ENCODE measurements around the gene IGSF9B.
A peak's percentile ranks its signal among the peaks of the same experiment; 100 is the strongest.
"Not testable (repeated sequence)": the region's sequence is repeated elsewhere in the genome, so short reads cannot be mapped to it uniquely, and the experiment has no call there.

Gene IGSF9B

DNA sequence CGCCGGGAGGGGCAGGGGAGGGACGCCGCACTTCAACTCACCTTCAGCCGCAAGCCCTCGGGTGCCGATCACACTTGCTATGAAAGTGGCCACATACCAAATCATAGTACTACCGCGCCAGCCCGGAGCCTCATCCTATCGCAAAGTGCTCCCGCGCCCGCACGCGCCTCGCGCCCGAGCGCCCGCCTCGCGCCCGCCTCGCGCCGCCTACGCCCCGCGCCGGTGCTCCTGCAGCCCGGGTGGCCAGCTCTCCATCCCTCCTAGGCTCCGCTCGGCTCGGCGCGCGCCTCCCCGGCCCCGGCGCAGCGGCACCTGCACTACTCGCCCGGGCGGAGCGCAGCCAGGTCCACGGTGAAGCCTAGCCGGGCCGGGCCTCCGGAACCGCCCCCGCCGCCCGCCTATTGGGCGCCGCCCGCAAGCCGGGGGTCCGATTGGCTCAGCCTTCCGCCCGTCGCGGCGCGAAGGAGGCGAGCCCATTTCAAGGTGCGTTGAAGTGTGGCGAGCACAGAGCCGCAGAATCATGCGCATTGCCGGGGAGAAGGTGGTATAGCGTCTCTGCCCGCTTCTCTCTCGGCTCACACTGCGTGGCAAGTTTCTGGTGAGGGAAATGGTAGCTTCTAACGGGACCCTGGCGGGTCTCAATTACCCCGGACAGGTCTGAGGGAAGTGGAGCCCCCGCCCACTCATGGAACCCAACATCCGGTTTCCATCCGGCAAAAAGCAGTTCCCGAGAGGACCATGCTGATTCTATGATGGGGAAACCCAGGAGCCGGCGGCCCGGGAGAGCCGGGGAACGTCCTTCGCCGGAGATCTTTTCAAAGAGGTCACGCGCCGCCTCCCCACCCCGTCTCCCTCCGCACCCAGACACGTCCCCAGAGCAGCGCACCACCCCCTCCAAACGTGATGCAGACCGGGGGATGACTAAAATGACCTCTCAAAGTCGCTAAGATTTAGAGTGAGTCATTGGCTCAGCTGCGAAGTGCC is at the start of gene IGSF9B:
IGSF9B (minus strand) TSS at position 319 of the 984 bp plus-strand sequence; CDS start at position 105, 214 bp downstream.
- peak; percentile 93 for DNase-seq

DNA sequence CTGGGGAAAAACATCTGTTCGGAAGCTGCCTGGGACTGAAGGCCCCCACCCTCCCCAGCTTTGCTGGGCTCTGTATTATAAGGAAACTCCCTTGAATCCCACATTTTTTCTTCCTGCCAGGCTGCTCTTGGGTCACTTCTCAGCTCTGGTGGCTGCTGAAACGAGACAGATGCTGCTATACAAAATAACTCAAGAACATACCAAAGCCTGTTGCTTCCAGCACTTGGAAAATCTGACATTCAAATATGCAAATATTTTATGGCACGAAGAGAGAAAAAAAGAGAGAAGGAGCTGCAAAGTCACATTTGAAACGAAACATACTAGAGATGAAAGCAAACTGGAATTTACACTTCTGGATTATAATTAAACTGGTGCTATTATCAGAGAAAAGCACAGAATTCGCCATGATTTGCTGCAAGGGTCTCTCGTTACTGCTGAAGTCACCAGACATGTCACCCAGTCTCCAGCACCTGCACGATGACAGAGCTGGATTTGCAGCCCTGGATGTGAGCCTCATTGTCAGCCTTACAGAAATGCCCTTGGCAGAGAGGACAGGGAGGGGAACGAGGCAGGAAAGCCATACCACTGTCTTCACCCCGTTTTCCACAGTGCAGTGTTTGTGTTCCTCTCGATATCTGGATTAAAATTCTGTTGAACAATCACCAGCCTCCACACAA is 47.9 kb upstream of the IGSF9B start:
- no peak for DNase-seq

- no peak for DNase-seq
Observed at GRCh38 chr11:134003792-134004495, 47.2 kb upstream of the IGSF9B start.

- DNase-seq: not testable (repeated sequence)
Observed at GRCh38 chr11:134002819-134003218, 46.1 kb upstream of the IGSF9B start.

DNA sequence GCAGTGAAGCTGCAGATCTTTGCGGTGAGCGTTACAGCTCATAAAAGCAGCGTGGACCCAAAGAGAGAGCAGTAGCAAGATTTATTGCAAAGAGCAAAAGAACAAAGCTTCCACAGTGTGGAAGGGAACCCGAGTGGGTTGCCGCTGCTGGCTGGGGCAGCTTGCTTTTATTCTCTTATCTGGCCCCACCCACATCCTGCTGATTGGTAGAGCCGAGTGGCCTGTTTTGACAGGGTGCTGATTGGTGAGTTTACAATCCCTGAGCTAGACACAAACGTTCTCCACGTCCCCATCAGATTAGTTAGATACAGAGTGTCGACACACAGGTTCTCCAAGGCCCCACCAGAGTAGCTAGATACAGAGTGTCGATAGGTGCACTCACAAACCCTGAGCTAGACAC is 45.6 kb upstream of the IGSF9B start:
- not testable (repeated sequence) for DNase-seq

DNA sequence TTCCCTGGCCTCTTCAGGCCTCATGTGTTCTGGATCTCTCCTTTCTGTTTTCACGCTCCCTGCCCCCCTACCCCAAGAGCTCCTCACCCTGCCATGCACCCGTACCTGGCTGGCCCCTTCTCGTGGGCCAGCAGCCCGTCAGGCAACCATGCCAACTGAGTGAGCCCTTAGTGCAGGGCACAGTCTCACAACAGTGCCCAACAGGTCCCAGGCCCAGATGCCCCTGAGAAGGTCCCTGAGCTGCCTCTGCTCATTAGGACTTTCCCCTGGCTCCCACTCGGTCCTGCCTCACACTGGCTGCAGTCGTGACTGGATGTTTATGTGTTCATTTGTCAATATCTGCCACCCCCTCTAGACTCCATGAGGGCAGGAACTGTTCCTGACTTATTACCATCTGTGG is 44.8 kb upstream of the IGSF9B start:
- DNase-seq: no peak

GRCh38 chr11:134001088-134001487 is 44.3 kb upstream of the IGSF9B start:
- no peak for DNase-seq

GRCh38 chr11:133999355-133999754 is 42.6 kb upstream of the IGSF9B start:
- DNase-seq: no peak

DNA sequence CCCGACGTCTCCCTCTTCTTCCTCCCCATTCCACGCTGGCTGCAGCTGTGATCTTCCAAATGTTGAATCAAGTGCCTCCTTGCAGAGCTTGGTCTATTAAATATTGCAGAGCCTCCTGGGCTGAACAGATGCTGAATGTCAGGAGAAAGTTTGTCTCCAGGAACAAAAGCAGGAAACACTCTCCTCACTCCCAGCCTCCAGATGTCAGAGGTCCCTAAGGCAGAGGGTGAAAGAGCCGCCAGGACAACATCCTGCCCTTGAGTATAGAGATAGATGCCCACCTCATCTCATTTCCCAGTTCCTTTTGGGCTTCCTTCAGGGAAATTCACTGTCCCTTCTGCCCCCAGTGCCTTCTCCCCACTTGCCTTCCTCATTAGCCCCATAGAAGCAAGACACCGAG is 40.8 kb upstream of the IGSF9B start:
- no peak for DNase-seq

- DNase-seq: no peak
Observed at GRCh38 chr11:133996671-133997070, 39.9 kb upstream of the IGSF9B start.

DNA sequence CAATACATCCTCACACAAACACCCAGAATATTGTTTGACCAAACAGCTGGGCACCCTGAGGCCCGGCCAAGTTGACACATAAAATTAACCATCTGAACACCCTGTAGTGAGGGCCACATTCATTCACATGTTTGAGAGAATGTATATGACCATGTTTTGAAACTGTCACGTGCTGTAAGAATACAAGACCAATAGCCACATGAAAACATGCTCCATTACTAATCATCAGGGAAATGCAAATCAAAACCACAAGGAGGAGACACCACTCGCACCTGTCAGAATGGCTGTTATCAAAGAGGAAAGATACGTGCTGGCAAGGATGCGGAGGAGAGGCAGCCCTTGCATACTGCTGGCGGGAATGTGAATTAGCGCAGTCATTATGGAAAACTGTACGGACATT is 38.3 kb upstream of the IGSF9B start:
- no peak for DNase-seq

GRCh38 chr11:133993921-133994320 is 37.2 kb upstream of the IGSF9B start:
- DNase-seq: no peak

- no peak for DNase-seq
Observed at GRCh38 chr11:133993107-133993506, 36.3 kb upstream of the IGSF9B start.

DNA sequence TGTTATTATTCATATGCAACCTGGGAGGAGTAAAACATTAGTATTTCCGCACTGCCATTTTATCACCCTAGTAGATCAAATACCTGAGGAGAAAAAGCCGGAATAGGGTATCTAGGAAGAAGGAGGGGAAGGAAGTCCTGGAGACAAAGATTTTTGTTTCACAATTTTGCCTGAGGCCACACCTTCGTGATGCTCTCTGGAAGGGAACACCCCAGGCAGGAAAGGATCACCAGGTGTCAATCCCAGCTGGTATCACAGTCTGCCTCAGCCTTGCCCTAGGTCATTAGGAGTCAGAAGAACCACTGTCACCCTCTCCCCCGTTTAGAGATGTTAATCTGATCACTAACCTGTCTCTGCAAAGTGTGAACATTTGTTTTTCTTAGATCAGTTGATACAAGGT is 35.4 kb upstream of the IGSF9B start:
- DNase-seq: no peak

GRCh38 chr11:133991101-133991500 is 34.3 kb upstream of the IGSF9B start:
- no peak for DNase-seq

DNA sequence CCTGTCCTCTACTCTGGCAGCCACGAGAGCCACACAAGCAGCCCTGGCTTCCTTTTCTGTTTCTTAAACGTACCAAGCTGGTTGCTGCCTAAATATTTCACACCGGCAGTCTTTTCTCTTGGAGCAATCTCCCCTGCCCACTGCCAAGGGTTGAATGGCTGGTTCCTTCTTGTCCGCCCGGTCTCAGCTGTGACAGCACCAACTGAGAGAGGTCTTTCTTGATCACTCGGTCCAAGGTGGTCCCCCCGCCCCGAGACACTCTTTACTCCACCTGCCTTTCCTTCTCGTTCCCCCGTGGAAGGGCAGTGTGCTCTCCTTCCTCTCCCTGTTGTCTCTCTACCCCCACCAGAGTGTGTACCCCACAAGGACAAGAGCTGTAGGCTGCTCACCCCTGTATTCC is 33.7 kb upstream of the IGSF9B start:
- DNase-seq: no peak

- no peak for DNase-seq
Observed at GRCh38 chr11:133988686-133989410, 32.1 kb upstream of the IGSF9B start.

GRCh38 chr11:133987171-133987570 is 30.4 kb upstream of the IGSF9B start:
- no peak for DNase-seq

GRCh38 chr11:133985981-133986944 is 29.5 kb upstream of the IGSF9B start:
- DNase-seq: no peak

DNA sequence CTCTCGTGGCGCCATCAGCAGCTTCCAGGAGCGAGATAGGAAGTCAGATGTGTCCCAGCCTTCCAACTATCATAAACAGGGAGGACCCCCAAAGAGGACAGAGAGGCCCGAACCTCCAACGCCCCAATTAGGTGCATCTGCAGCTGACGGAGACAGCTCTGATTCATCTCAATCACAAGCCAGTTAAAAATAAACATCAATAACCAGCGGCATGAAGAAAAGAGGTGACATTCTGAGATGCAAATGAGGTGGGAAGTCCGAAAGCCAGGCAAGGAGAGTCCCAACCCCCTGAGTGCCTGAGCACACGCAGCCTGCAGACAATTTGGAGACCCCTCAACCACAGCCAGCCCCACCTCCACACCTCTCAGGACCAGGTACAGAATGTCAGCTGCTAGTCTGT is 28.1 kb upstream of the IGSF9B start:
- DNase-seq: no peak

GRCh38 chr11:133983660-133984316 is 27.0 kb upstream of the IGSF9B start:
- DNase-seq: no peak

All from activated naive CD4-positive, alpha-beta T cell treated with Interleukin-2 at 50 U/mL for 16 hours (primary cell).